KOPT-K1 (cell line): ENCODE data around the gene RNFT2.
"Not testable (repeated sequence)": the region's sequence is repeated elsewhere in the genome, so short reads cannot be mapped to it uniquely, and the experiment has no call there.

Source experiments
- H3K27ac ChIP-seq: fragments of 200-600 bp; sonication (generic); 2 replicates; pipeline ENCODE4 v1.5.1; 2016; ENCODE audit warnings: antibody characterized with exemption, mild to moderate bottlenecking, low read depth, low read length; ENCODE audit not compliant: poor library complexity, severe bottlenecking
- H3K36me3 ChIP-seq: fragments of 200-600 bp; sonication (generic); 2 replicates; pipeline ENCODE4 v1.5.1; 2017; ENCODE audit warnings: antibody characterized with exemption, mild to moderate bottlenecking, low read length, moderate library complexity; ENCODE audit not compliant: insufficient read depth
- H3K9me3 ChIP-seq: fragments of 200-600 bp; sonication (generic); 2 replicates; pipeline ENCODE4 v1.5.1; 2017; ENCODE audit warnings: antibody characterized with exemption, low read length, mild to moderate bottlenecking; ENCODE audit not compliant: insufficient read depth, poor library complexity, severe bottlenecking

Gene RNFT2

GRCh38 chr12:116784238-116784612, 46.1 kb downstream of the RNFT2 start:
- Histone ChIP-seq H3K9me3 (no peaks in the 10 kb centered on the region), H3K36me3 (peaks cover 83% of the 10 kb centered on the region), H3K27ac (no peak overlapping the region)

DNA sequence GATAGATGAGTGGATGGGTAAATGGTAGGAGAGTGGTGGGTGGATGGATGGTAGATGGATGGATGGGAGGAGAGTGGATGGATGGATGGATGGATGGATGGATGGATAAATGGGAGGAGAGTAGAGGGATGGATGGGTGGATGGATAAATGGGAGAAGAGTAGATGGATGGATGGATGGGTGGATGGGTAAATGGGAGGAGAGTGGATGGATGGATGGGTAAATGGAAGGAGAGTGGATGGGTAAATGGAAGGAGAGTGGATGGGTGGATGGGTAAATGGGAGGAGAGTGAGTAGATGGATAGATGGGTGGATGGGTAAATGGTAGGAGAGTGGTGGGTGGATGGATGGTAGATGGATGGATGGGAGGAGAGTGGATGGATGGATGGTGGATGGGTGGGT, 51.4 kb downstream of the RNFT2 start:
- peaks cover 45% of the 10 kb centered on the region for H3K36me3 ChIP-seq
- not testable (repeated sequence) for H3K9me3 ChIP-seq

DNA sequence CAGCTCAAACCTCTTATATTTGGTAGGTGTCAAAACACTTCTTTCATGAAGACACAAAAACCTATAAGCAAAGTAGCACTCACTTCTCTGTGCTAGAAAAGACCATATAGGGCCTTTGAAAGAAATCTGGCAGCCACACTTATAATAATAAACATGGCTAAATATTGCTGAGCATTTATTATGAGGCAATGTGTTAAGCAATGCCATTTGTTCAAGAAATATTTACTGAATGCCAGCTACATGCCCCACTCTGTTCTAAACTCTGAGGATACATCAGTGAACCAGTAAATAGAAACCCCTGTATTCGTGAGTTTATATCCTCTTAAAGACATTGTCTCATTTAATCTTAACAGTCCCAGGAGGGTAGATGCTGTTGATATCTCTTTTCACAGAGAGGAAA, 52.0 kb downstream of the RNFT2 start:
- no peak overlapping the region for H3K27ac ChIP-seq
- H3K9me3 ChIP-seq = no peaks in the 10 kb centered on the region
- H3K36me3 ChIP-seq = peaks cover 40% of the 10 kb centered on the region

More for the DNA sequence above, 51.4 kb downstream of the RNFT2 start:
- not testable (repeated sequence) for H3K27ac ChIP-seq

GRCh38 chr12:116792403-116792802, 54.3 kb downstream of the RNFT2 start:
- Histone ChIP-seq H3K27ac (no peak overlapping the region), H3K9me3 (no peaks in the 10 kb centered on the region), H3K36me3 (peaks cover 17% of the 10 kb centered on the region; the same call in 1 of the 2 replicates)

- Histone ChIP-seq H3K36me3 (peaks cover 21% of the 10 kb centered on the region), H3K9me3 (peaks cover 13% of the 10 kb centered on the region), H3K27ac (no peak overlapping the region)
These were observed 56.6 kb downstream of the RNFT2 start for GRCh38 chr12:116794725-116795124.

DNA sequence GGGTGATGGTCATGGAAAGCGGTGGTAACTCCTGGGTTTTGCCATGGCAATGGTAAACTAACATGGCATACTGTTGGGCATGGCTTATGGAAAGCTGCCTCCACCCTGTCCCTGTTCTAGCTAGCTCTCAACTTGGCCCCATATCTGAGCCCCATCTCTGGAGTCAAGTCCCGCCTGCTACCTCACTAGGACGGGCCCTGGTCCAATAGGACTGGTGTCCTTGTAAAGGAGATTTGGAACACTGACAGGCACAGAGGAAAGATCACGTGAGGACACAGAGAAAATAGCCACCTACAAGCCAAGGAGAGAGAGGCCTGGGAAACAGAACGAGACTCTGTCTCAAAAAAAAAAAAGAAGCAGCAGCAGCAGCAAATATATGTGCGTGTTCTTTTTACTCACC, 59.8 kb downstream of the RNFT2 start:
- Histone ChIP-seq H3K27ac (no peak overlapping the region), H3K36me3 (peaks cover 16% of the 10 kb centered on the region)

GRCh38 chr12:116798719-116799118, 60.6 kb downstream of the RNFT2 start:
- no peak overlapping the region for H3K27ac ChIP-seq
- peaks cover 16% of the 10 kb centered on the region for H3K36me3 ChIP-seq
- H3K9me3 ChIP-seq = peaks cover 19% of the 10 kb centered on the region

More for the DNA sequence above, 59.8 kb downstream of the RNFT2 start:
- peaks cover 19% of the 10 kb centered on the region for H3K9me3 ChIP-seq

- Histone ChIP-seq H3K27ac (no peak overlapping the region), H3K36me3 (peaks cover 16% of the 10 kb centered on the region), H3K9me3 (peaks cover 19% of the 10 kb centered on the region)
These were observed 61.8 kb downstream of the RNFT2 start for GRCh38 chr12:116799955-116800354.

DNA sequence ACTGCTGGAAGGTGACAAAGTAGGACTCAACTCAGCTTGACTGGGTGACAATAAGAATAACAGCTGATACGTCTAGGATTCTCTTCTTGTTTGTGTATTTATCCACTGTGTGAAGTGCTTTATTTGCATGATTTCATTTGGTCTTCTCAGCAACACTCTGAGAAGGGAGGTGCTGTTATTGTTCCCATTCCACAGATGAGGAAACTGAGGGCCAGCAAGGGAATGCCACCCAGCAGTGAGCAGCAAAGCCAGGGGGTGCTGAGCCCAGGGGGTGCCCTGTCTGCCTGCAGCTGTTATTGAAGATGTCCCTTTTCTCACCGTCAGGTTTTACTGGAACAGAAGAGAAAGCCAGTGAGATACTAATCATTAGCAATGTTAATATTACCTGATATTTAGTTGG, 62.8 kb downstream of the RNFT2 start:
- Histone ChIP-seq H3K36me3 (peaks cover 16% of the 10 kb centered on the region), H3K27ac (no peak overlapping the region), H3K9me3 (peaks cover 19% of the 10 kb centered on the region)

DNA sequence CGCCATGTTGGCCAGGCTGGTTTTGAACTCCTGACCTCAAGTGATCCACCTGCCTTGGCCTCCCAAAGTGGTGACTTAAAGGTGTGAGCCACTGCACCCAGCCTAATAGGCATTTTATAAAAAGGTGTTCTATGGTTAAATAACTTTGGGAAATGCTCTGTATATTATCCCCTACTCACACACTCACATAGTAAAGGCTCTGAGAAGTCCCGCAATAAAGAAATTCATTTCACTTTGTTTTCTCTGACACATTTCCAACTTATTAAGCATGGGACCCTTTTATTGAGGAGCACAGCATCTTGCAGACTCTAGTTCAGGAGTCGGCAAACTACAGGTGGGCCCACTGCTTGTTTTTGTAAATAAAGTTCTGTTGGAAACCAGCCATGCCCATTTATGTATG, 63.9 kb downstream of the RNFT2 start:
- H3K9me3 ChIP-seq = peaks cover 19% of the 10 kb centered on the region
- peak overlapping the region; percentile 4 for H3K27ac ChIP-seq
- H3K36me3 ChIP-seq = peaks cover 16% of the 10 kb centered on the region

DNA sequence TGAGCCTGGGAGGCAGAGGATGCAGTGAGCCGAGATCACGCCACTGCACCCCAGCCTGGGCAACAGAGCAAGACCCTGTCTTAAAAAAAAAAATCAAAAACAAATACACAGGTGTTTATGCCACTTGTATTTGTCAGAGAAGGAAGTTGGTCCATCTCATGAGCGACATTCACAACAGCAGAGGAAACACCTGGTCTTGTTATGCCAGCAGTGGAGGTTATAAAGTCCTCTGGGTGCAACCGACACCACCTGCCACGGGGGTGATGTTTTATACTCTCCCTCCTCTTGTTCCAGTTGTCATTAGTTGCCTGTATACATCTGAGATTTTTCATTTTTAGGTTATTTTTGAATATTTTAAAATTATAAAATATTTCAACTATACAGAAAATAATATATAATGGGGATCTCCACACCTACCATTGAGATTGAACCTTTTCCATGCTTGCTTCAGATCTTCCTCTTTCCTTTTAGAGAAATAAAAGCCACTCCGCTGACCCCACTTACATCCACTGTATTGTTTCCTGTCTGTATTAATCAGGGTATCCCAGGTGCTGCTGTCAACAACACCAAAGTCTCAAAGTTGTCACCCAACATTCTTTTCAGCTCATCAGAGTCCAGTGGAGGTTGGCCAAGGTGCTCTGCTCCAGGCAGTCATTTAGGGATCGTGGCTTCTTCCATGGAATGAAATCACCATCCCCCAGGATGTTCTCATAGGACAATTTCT, 65.1 kb downstream of the RNFT2 start:
- Histone ChIP-seq H3K27ac (peak overlapping the region; percentile 66), H3K9me3 (peaks cover 19% of the 10 kb centered on the region), H3K36me3 (peaks cover 20% of the 10 kb centered on the region)

DNA sequence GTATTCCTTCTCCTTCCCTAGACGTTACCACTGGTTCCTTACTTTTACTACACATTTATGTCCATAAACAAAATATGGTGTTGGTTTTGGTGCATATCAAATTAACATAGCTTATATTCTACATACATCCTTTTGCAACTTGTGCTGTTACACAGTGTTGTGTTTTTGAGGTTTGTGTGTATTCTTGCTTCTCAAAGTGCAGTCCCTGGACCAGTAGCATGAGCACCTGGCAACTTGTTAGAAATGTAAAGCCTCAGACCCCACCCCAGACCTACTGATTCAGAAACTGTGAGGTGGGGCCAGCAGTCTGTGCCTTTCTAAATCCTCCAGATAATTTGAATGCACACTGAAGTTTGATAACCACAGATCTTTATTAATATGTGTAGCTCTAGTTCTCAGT, 65.9 kb downstream of the RNFT2 start:
- peak overlapping the region; percentile 66 for H3K27ac ChIP-seq
- H3K9me3 ChIP-seq = peaks cover 13% of the 10 kb centered on the region

GRCh38 chr12:116806845-116807440, 68.8 kb downstream of the RNFT2 start:
- Histone ChIP-seq H3K9me3 (no peaks in the 10 kb centered on the region), H3K36me3 (peaks cover 9% of the 10 kb centered on the region; the same call in 1 of the 2 replicates), H3K27ac (no peak overlapping the region)

More for the DNA sequence above, 65.9 kb downstream of the RNFT2 start:
- peaks cover 13% of the 10 kb centered on the region for H3K36me3 ChIP-seq

GRCh38 chr12:116807546-116807945, 69.4 kb downstream of the RNFT2 start:
- Histone ChIP-seq H3K27ac (no peak overlapping the region), H3K9me3 (no peaks in the 10 kb centered on the region), H3K36me3 (peaks cover 9% of the 10 kb centered on the region; the same call in 1 of the 2 replicates)

GRCh38 chr12:116808113-116809105, 70.3 kb downstream of the RNFT2 start:
- H3K36me3 ChIP-seq = peaks cover 12% of the 10 kb centered on the region; the same call in 1 of the 2 replicates
- H3K27ac ChIP-seq = no peak overlapping the region
- H3K9me3 ChIP-seq = no peaks in the 10 kb centered on the region
